ENCODE data around the gene ZNF770. TPM values are rescaled to one million over a fixed set of nuclear protein-coding genes. Genes with fewer than 3 reads are reported as not detected.
"Not testable (repeated sequence)": the region's sequence is repeated elsewhere in the genome, so short reads cannot be mapped to it uniquely, and the experiment has no call there.

ZNF770 gene
- total RNA-seq, 1 experiment from 2014 or later = 73.6 TPM

- POLR2A ChIA-PET = interaction anchor here (0.6 to 8.2 kb wide), 12 partner anchors 8 to 324 kb away, joined by 3 to 181 read pairs (median 4); partner anchors contain the start of gene AQR
- Mint-ChIP-seq H3K4me3 (ENCODE audit: unreplicated experiment) (peak overlapping the region; percentile 91), H3K27ac (ENCODE audit: low read depth, unreplicated experiment) (peak overlapping the region; percentile 39), H3K36me3 (ENCODE audit: insufficient read depth, unreplicated experiment) (peaks cover 60% of the 10 kb centered on the region), H3K4me1 (ENCODE audit: insufficient read depth, unreplicated experiment) (no peaks in the 10 kb centered on the region), H3K27me3 (ENCODE audit: insufficient read depth, unreplicated experiment) (no peaks in the 10 kb centered on the region), H3K9me3 (ENCODE audit: unreplicated experiment) (no peaks in the 10 kb centered on the region)
- no TSS peak for BruUV-seq (replicated peaks)
- DNase-seq (ENCODE audit: unreplicated experiment) = peak; percentile 50
- TF ChIP-seq CTCF (IDR thresholded peaks at IDR 0.05; ENCODE audit: unreplicated experiment) = no peak
- intact Hi-C loops (cut with micrococcal nuclease) = loop anchor here (10.0 kb wide), 1 partner anchor 460 kb away; no protein-coding TSS in a partner anchor
- CTCF ChIA-PET = interaction anchor here (0.6 to 1.0 kb wide), 5 partner anchors 37 to 486 kb away, joined by 3 to 4 read pairs (median 4); no protein-coding TSS in a partner anchor
These were observed 3.0 kb downstream of the ZNF770 start for GRCh38 chr15:34984889-34985630.

GRCh38 chr15:34976743-34977142, 11.3 kb downstream of the ZNF770 start:
- no peak for DNase-seq (ENCODE audit: unreplicated experiment)
- CTCF ChIA-PET = interaction anchor here (0.9 kb wide), 1 partner anchor 8 kb away, joined by 3 read pairs; the partner anchor contains the start of gene AQR
- no TSS peak for BruUV-seq (replicated peaks)
- no peak overlapping the region for H3K27ac Mint-ChIP-seq (ENCODE audit: low read depth, unreplicated experiment)
- intact Hi-C loops (cut with micrococcal nuclease) = no loop called here
- no peaks in the 10 kb centered on the region for H3K4me1 Mint-ChIP-seq (ENCODE audit: insufficient read depth, unreplicated experiment)
- peaks cover 27% of the 10 kb centered on the region for H3K36me3 Mint-ChIP-seq (ENCODE audit: insufficient read depth, unreplicated experiment)
- no peak for TF ChIP-seq CTCF (IDR thresholded peaks at IDR 0.05; ENCODE audit: unreplicated experiment)
- H3K27me3 Mint-ChIP-seq (ENCODE audit: insufficient read depth, unreplicated experiment) = no peaks in the 10 kb centered on the region
- POLR2A ChIA-PET = interaction anchor here (6.2 kb wide), 1 partner anchor 11 kb away, joined by 46 read pairs; the partner anchor contains the start of gene ZNF770
- no peak overlapping the region for H3K4me3 Mint-ChIP-seq (ENCODE audit: unreplicated experiment)
- H3K9me3 Mint-ChIP-seq (ENCODE audit: unreplicated experiment) = no peaks in the 10 kb centered on the region

- H3K27me3 Mint-ChIP-seq (ENCODE audit: insufficient read depth, unreplicated experiment) = no peaks in the 10 kb centered on the region
- TF ChIP-seq CTCF (IDR thresholded peaks at IDR 0.05; ENCODE audit: unreplicated experiment) = no peak
- no peak overlapping the region for H3K4me3 Mint-ChIP-seq (ENCODE audit: unreplicated experiment)
- peaks cover 21% of the 10 kb centered on the region for H3K36me3 Mint-ChIP-seq (ENCODE audit: insufficient read depth, unreplicated experiment)
- no peak overlapping the region for H3K27ac Mint-ChIP-seq (ENCODE audit: low read depth, unreplicated experiment)
- ChIA-PET CTCF (interaction anchor here (0.6 kb wide), 1 partner anchor 637 kb away, joined by 4 read pairs; no protein-coding TSS in a partner anchor), POLR2A (interaction anchor here (6.2 kb wide), 1 partner anchor 12 kb away, joined by 46 read pairs; the partner anchor contains the start of gene ZNF770)
- DNase-seq (ENCODE audit: unreplicated experiment) = no peak
- no TSS peak for BruUV-seq (replicated peaks)
- no peaks in the 10 kb centered on the region for H3K9me3 Mint-ChIP-seq (ENCODE audit: unreplicated experiment)
- no peaks in the 10 kb centered on the region for H3K4me1 Mint-ChIP-seq (ENCODE audit: insufficient read depth, unreplicated experiment)
- intact Hi-C loops (cut with micrococcal nuclease) = no loop called here
These were observed 12.0 kb downstream of the ZNF770 start for GRCh38 chr15:34976073-34976472.

DNA sequence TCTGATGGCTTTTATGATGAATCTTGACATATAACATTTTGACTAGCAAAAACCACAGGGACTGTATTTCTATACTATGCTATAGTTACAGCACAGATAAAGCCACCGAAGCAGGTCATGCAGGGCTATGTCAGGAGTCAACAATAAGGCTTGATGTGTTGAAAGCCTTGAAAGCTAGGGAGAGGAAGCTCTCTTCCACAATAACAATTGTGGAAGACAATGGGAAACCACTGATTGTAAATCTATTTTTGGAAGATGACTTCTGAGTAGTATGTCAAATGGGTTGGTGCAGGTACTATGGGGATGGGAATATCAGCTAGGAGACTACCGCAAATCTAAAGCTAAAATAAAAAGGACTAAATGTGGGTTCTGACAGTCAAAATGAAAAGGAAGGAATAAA, 14.6 kb downstream of the ZNF770 start:
- no peak for TF ChIP-seq CTCF (IDR thresholded peaks at IDR 0.05; ENCODE audit: unreplicated experiment)
- no peaks in the 10 kb centered on the region for H3K27me3 Mint-ChIP-seq (ENCODE audit: insufficient read depth, unreplicated experiment)
- DNase-seq (ENCODE audit: unreplicated experiment) = no peak
- no peak overlapping the region for H3K27ac Mint-ChIP-seq (ENCODE audit: low read depth, unreplicated experiment)
- no peak overlapping the region for H3K4me3 Mint-ChIP-seq (ENCODE audit: unreplicated experiment)
- peaks cover 6% of the 10 kb centered on the region for H3K4me1 Mint-ChIP-seq (ENCODE audit: insufficient read depth, unreplicated experiment)
- H3K9me3 Mint-ChIP-seq (ENCODE audit: unreplicated experiment) = no peaks in the 10 kb centered on the region
- CTCF ChIA-PET = no interaction called here
- H3K36me3 Mint-ChIP-seq (ENCODE audit: insufficient read depth, unreplicated experiment) = peaks cover 15% of the 10 kb centered on the region
- POLR2A ChIA-PET = interaction anchor here (1.4 to 6.2 kb wide), 3 partner anchors 10 to 14 kb away, joined by 5 to 46 read pairs (median 11); partner anchors contain the start of gene ZNF770
- intact Hi-C loops (cut with micrococcal nuclease) = no loop called here
- BruUV-seq (replicated peaks) = no TSS peak

GRCh38 chr15:34970098-34970643, 17.9 kb downstream of the ZNF770 start:
- BruUV-seq (replicated peaks); DNase-seq (ENCODE audit: unreplicated experiment); intact Hi-C loops (cut with micrococcal nuclease); H3K9me3 Mint-ChIP-seq (ENCODE audit: unreplicated experiment); H3K27me3 Mint-ChIP-seq (ENCODE audit: insufficient read depth, unreplicated experiment): not testable (repeated sequence)
- H3K36me3 Mint-ChIP-seq (ENCODE audit: insufficient read depth, unreplicated experiment) = peaks cover 23% of the 10 kb centered on the region
- ChIA-PET POLR2A (interaction anchor here (0.6 to 3.9 kb wide), 16 partner anchors 8 to 871 kb away, joined by 3 to 148 read pairs (median 6); partner anchors contain the start of gene ZNF770), CTCF (interaction anchor here (0.6 to 2.3 kb wide), 8 partner anchors 9 to 881 kb away, joined by 3 to 13 read pairs (median 4); no protein-coding TSS in a partner anchor)
- peak overlapping the region; percentile 99 for H3K27ac Mint-ChIP-seq (ENCODE audit: low read depth, unreplicated experiment)
- H3K4me3 Mint-ChIP-seq (ENCODE audit: unreplicated experiment) = peak overlapping the region; percentile 99
- peaks cover 19% of the 10 kb centered on the region for H3K4me1 Mint-ChIP-seq (ENCODE audit: insufficient read depth, unreplicated experiment)
